ENCODE results near the gene DPP10. TPM values are rescaled to one million over a fixed set of nuclear protein-coding genes. Genes with fewer than 3 reads are reported as not detected.

DPP10 gene
- total RNA-seq, 2 experiments from 2014 or later, result not detected

GRCh38 chr2:115584507-115584906 lies 1142.1 kb downstream of the DPP10 start:
- ATAC-seq (no peak), DNase-seq (no peak)
- no peaks in the 10 kb centered on the region for H3K4me1 Mint-ChIP-seq
- H3K36me3 Mint-ChIP-seq, result no peaks in the 10 kb centered on the region
- no peaks in the 10 kb centered on the region for H3K27me3 Mint-ChIP-seq
- no peak overlapping the region for H3K4me3 Mint-ChIP-seq
- CTCF ChIA-PET, result no interaction called here
- peaks cover 9% of the 10 kb centered on the region for H3K9me3 Mint-ChIP-seq (ENCODE audit: low read depth)
- no peak overlapping the region for H3K27ac Mint-ChIP-seq

- Mint-ChIP-seq H3K9me3 (ENCODE audit: low read depth) (peaks cover 6% of the 10 kb centered on the region), H3K36me3 (no peaks in the 10 kb centered on the region), H3K27me3 (no peaks in the 10 kb centered on the region), H3K4me1 (no peaks in the 10 kb centered on the region), H3K4me3 (no peak overlapping the region), H3K27ac (no peak overlapping the region)
- CTCF ChIA-PET, result no interaction called here
- ATAC-seq (no peak), DNase-seq (no peak)
These were observed 1154.4 kb downstream of the DPP10 start for GRCh38 chr2:115596659-115597375.

GRCh38 chr2:115603285-115603684 lies 1160.8 kb downstream of the DPP10 start:
- H3K27ac Mint-ChIP-seq, result no peak overlapping the region
- no peak overlapping the region for H3K4me3 Mint-ChIP-seq

GRCh38 chr2:115606350-115606749 lies 1163.9 kb downstream of the DPP10 start:
- H3K27ac Mint-ChIP-seq, result no peak overlapping the region
- no peak overlapping the region for H3K4me3 Mint-ChIP-seq
- CTCF ChIA-PET, result no interaction called here
- H3K4me1 Mint-ChIP-seq, result no peaks in the 10 kb centered on the region
- no peaks in the 10 kb centered on the region for H3K36me3 Mint-ChIP-seq
- no peak for DNase-seq
- no peaks in the 10 kb centered on the region for H3K27me3 Mint-ChIP-seq
- ATAC-seq, result no peak
- H3K9me3 Mint-ChIP-seq (ENCODE audit: low read depth), result peaks cover 8% of the 10 kb centered on the region

More at GRCh38 chr2:115603285-115603684, 1160.8 kb downstream of the DPP10 start:
- no peak for ATAC-seq
- Mint-ChIP-seq H3K9me3 (ENCODE audit: low read depth) (peaks cover 8% of the 10 kb centered on the region), H3K36me3 (no peaks in the 10 kb centered on the region), H3K27me3 (no peaks in the 10 kb centered on the region), H3K4me1 (no peaks in the 10 kb centered on the region)
- no peak for DNase-seq
- CTCF ChIA-PET, result no interaction called here

GRCh38 chr2:115609978-115610377 lies 1167.5 kb downstream of the DPP10 start:
- Mint-ChIP-seq H3K9me3 (ENCODE audit: low read depth) (peaks cover 19% of the 10 kb centered on the region), H3K27ac (no peak overlapping the region), H3K27me3 (no peaks in the 10 kb centered on the region), H3K4me1 (no peaks in the 10 kb centered on the region), H3K4me3 (no peak overlapping the region), H3K36me3 (no peaks in the 10 kb centered on the region)
- DNase-seq (no peak), ATAC-seq (no peak)
- CTCF ChIA-PET, result no interaction called here

- CTCF ChIA-PET, result no interaction called here
- Mint-ChIP-seq H3K36me3 (no peaks in the 10 kb centered on the region), H3K4me1 (no peaks in the 10 kb centered on the region), H3K4me3 (no peak overlapping the region), H3K9me3 (ENCODE audit: low read depth) (peaks cover 16% of the 10 kb centered on the region), H3K27ac (no peak overlapping the region), H3K27me3 (no peaks in the 10 kb centered on the region)
- ATAC-seq, result no peak
- no peak for DNase-seq
These were observed 1168.4 kb downstream of the DPP10 start for GRCh38 chr2:115610888-115611287.

- DNase-seq, result no peak
- no peaks in the 10 kb centered on the region for H3K4me1 Mint-ChIP-seq
- no peak overlapping the region for H3K27ac Mint-ChIP-seq
- ATAC-seq, result no peak
- no peaks in the 10 kb centered on the region for H3K36me3 Mint-ChIP-seq
- H3K27me3 Mint-ChIP-seq, result no peaks in the 10 kb centered on the region
- no peak overlapping the region for H3K4me3 Mint-ChIP-seq
- CTCF ChIA-PET, result no interaction called here
- H3K9me3 Mint-ChIP-seq (ENCODE audit: low read depth), result peaks cover 13% of the 10 kb centered on the region
These were observed 1181.9 kb downstream of the DPP10 start for GRCh38 chr2:115624332-115624731.

- Mint-ChIP-seq H3K4me1 (no peaks in the 10 kb centered on the region), H3K27me3 (no peaks in the 10 kb centered on the region), H3K27ac (no peak overlapping the region), H3K4me3 (no peak overlapping the region), H3K9me3 (ENCODE audit: low read depth) (peaks cover 12% of the 10 kb centered on the region), H3K36me3 (no peaks in the 10 kb centered on the region)
- ATAC-seq, result no peak
- CTCF ChIA-PET, result no interaction called here
- DNase-seq, result no peak
These were observed 1192.1 kb downstream of the DPP10 start for GRCh38 chr2:115634578-115634977.

GRCh38 chr2:115635430-115635829 lies 1193.0 kb downstream of the DPP10 start:
- H3K27me3 Mint-ChIP-seq, result no peaks in the 10 kb centered on the region
- DNase-seq, result no peak
- H3K9me3 Mint-ChIP-seq (ENCODE audit: low read depth), result peaks cover 10% of the 10 kb centered on the region
- CTCF ChIA-PET, result no interaction called here
- no peaks in the 10 kb centered on the region for H3K36me3 Mint-ChIP-seq
- no peak overlapping the region for H3K27ac Mint-ChIP-seq
- no peaks in the 10 kb centered on the region for H3K4me1 Mint-ChIP-seq
- ATAC-seq, result no peak
- no peak overlapping the region for H3K4me3 Mint-ChIP-seq

- H3K4me3 Mint-ChIP-seq, result no peak overlapping the region
- H3K9me3 Mint-ChIP-seq (ENCODE audit: low read depth), result peaks cover 18% of the 10 kb centered on the region
- H3K36me3 Mint-ChIP-seq, result no peaks in the 10 kb centered on the region
- no peak for ATAC-seq
- CTCF ChIA-PET, result no interaction called here
- no peaks in the 10 kb centered on the region for H3K27me3 Mint-ChIP-seq
- H3K4me1 Mint-ChIP-seq, result no peaks in the 10 kb centered on the region
- H3K27ac Mint-ChIP-seq, result no peak overlapping the region
- DNase-seq, result no peak
These were observed 1207.3 kb downstream of the DPP10 start for GRCh38 chr2:115649731-115650130.

GRCh38 chr2:115650827-115651226 lies 1208.4 kb downstream of the DPP10 start:
- Mint-ChIP-seq H3K27me3 (no peaks in the 10 kb centered on the region), H3K36me3 (no peaks in the 10 kb centered on the region), H3K9me3 (ENCODE audit: low read depth) (peaks cover 15% of the 10 kb centered on the region), H3K4me3 (no peak overlapping the region), H3K27ac (no peak overlapping the region), H3K4me1 (no peaks in the 10 kb centered on the region)
- CTCF ChIA-PET, result no interaction called here
- no peak for ATAC-seq
- no peak for DNase-seq

GRCh38 chr2:115652652-115653051 lies 1210.2 kb downstream of the DPP10 start:
- CTCF ChIA-PET, result no interaction called here
- H3K9me3 Mint-ChIP-seq (ENCODE audit: low read depth), result peaks cover 8% of the 10 kb centered on the region
- H3K4me1 Mint-ChIP-seq, result no peaks in the 10 kb centered on the region
- no peak overlapping the region for H3K27ac Mint-ChIP-seq
- no peaks in the 10 kb centered on the region for H3K36me3 Mint-ChIP-seq
- no peak overlapping the region for H3K4me3 Mint-ChIP-seq
- H3K27me3 Mint-ChIP-seq, result no peaks in the 10 kb centered on the region
- no peak for ATAC-seq
- no peak for DNase-seq

GRCh38 chr2:115654362-115654761 lies 1211.9 kb downstream of the DPP10 start:
- no peaks in the 10 kb centered on the region for H3K4me1 Mint-ChIP-seq
- CTCF ChIA-PET, result no interaction called here
- no peak overlapping the region for H3K4me3 Mint-ChIP-seq
- H3K27ac Mint-ChIP-seq, result no peak overlapping the region
- ATAC-seq (no peak), DNase-seq (no peak)
- H3K36me3 Mint-ChIP-seq, result no peaks in the 10 kb centered on the region
- no peaks in the 10 kb centered on the region for H3K27me3 Mint-ChIP-seq
- H3K9me3 Mint-ChIP-seq (ENCODE audit: low read depth), result peaks cover 3% of the 10 kb centered on the region

- Mint-ChIP-seq H3K27ac (no peak overlapping the region), H3K4me3 (no peak overlapping the region), H3K4me1 (no peaks in the 10 kb centered on the region), H3K36me3 (no peaks in the 10 kb centered on the region), H3K27me3 (no peaks in the 10 kb centered on the region), H3K9me3 (ENCODE audit: low read depth) (peaks cover 22% of the 10 kb centered on the region)
- CTCF ChIA-PET, result no interaction called here
- ATAC-seq (no peak), DNase-seq (no peak)
These were observed 1235.7 kb downstream of the DPP10 start for GRCh38 chr2:115678129-115678528.

- peaks cover 18% of the 10 kb centered on the region for H3K9me3 Mint-ChIP-seq (ENCODE audit: low read depth)
These were observed 1241.9 kb downstream of the DPP10 start for GRCh38 chr2:115684345-115684744.

More at GRCh38 chr2:115684345-115684744, 1241.9 kb downstream of the DPP10 start:
- no peak overlapping the region for H3K27ac Mint-ChIP-seq
- ATAC-seq (no peak), DNase-seq (no peak)
- H3K27me3 Mint-ChIP-seq, result no peaks in the 10 kb centered on the region
- H3K4me1 Mint-ChIP-seq, result no peaks in the 10 kb centered on the region
- H3K36me3 Mint-ChIP-seq, result no peaks in the 10 kb centered on the region
- CTCF ChIA-PET, result no interaction called here
- H3K4me3 Mint-ChIP-seq, result no peak overlapping the region
